Endothelial cell of umbilical vein (primary cell): ENCODE measurements around the gene PPP1R1C.

Experiments
- EZH2 ChIP-seq: IDR thresholded peaks from 2 replicates; pipeline ENCODE4 v1.6.1; 2012; ENCODE audit warnings: borderline replicate concordance, low read depth, mild to moderate bottlenecking, moderate library complexity, low read length, inconsistent platforms; ENCODE audit not compliant: severe bottlenecking
- FOS ChIP-seq: IDR thresholded peaks from 2 replicates; pipeline ENCODE4 v1.6.1; 2011; ENCODE audit warnings: mild to moderate bottlenecking, low read length, moderate library complexity, borderline replicate concordance; ENCODE audit not compliant: insufficient read depth
- JUN ChIP-seq: IDR thresholded peaks from 2 replicates; pipeline ENCODE4 v1.6.1; 2011; ENCODE audit warnings: borderline replicate concordance, low read depth; ENCODE audit not compliant: insufficient read length, insufficient read depth
- POLR2A ChIP-seq: IDR thresholded peaks from 2 replicates; pipeline ENCODE4 v1.6.1; 2012; ENCODE audit warnings: low read depth, mild to moderate bottlenecking, control low read depth, low read length
- POLR2AphosphoS5 ChIP-seq: IDR thresholded peaks from 2 replicates; pipeline ENCODE4 v1.6.1; 2012; ENCODE audit warnings: low read depth, mild to moderate bottlenecking, control low read depth, low read length, moderate library complexity; ENCODE audit not compliant: insufficient read depth
- TF ChIP-seq, protein P1 (sequence below), 2 donors: IDR thresholded peaks; 1 replicate in 1 of 2; 2 replicates in 1 of 2; pipeline ENCODE4 v1.5.1; 2011; ENCODE audit warnings: low read length in 2 of 2, mild to moderate bottlenecking in 2 of 2, moderate library complexity in 2 of 2, control low read depth in 1 of 2, inconsistent platforms in 1 of 2, low read depth in 1 of 2; ENCODE audit not compliant: insufficient read depth in 1 of 2; ENCODE audit errors: extremely low read depth in 1 of 2
- TF ChIP-seq, protein P2 (sequence below): IDR thresholded peaks from 2 replicates; pipeline ENCODE4 v1.6.1; 2011; ENCODE audit not compliant: insufficient read depth, insufficient read length

DNA sequence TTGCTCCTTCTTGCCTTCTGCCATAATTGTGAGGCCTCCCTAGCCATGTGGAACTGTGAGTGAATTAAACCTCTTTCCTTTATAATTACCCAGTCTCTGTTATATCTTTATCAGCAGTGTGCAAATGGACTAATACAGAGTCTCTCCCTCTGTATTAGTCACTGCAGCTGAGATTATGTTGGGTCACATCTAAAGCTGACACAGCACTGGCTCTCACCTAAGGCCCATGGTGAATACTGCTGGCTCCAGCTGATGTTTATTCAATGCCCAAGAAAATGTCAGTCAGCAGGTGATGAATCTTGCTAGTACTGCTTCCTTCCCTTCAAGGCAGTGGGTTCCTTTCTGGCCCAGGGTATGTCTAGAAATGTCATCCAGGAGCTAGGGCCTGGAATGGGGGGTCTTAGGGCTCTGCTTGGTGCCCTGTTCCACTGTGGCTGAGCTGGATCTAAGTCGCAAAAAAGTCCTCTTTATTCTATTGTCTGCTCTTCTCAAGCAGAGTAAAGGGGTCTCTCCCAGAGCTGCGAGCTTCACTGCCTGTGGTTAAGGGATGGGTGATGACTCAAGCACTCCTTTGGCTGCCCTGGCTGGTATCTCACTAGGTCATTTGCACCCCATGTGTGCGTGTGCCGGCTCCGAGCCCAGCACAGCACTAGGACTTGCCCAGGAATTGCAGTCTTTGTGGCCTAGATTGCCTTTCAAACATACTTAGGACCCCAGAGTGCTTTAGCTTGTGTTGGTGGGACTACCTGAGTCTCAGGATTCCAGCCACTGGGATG is 29.9 kb downstream of the PPP1R1C start:
- TF ChIP-seq, protein P1, sequence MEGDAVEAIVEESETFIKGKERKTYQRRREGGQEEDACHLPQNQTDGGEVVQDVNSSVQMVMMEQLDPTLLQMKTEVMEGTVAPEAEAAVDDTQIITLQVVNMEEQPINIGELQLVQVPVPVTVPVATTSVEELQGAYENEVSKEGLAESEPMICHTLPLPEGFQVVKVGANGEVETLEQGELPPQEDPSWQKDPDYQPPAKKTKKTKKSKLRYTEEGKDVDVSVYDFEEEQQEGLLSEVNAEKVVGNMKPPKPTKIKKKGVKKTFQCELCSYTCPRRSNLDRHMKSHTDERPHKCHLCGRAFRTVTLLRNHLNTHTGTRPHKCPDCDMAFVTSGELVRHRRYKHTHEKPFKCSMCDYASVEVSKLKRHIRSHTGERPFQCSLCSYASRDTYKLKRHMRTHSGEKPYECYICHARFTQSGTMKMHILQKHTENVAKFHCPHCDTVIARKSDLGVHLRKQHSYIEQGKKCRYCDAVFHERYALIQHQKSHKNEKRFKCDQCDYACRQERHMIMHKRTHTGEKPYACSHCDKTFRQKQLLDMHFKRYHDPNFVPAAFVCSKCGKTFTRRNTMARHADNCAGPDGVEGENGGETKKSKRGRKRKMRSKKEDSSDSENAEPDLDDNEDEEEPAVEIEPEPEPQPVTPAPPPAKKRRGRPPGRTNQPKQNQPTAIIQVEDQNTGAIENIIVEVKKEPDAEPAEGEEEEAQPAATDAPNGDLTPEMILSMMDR (IDR thresholded peaks at IDR 0.05; ENCODE audit: extremely low read depth in 1 of 2, insufficient read depth in 1 of 2, low read depth in 1 of 2, low read length in 2 of 2): no peak
- TF ChIP-seq POLR2A (no peak), FOS (no peak), POLR2AphosphoS5 (no peak), EZH2 (no peak), JUN (no peak)
- TF ChIP-seq, protein P2, sequence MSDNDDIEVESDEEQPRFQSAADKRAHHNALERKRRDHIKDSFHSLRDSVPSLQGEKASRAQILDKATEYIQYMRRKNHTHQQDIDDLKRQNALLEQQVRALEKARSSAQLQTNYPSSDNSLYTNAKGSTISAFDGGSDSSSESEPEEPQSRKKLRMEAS: no peak
